Left cardiac atrium (tissue), 4 donors: ENCODE results near the gene DSTN. TPM values are rescaled to one million over a fixed set of nuclear protein-coding genes. Genes with fewer than 3 reads are reported as not detected.
A peak's percentile ranks its signal among the peaks of the same experiment; 100 is the strongest.

Experiments used
- ATAC-seq, 2 donors: fragments of 200-7000 bp; cut with Tn5 transposase; one replicate each; pipeline ENCODE4 v1.9.1; 2020; ENCODE audit warnings: mild to moderate bottlenecking in 2 of 2, moderate library complexity in 2 of 2
- DNase-seq: peaks from one replicate; pipeline ENCODE4 v3.0.0-alpha.2; 2020
- intact Hi-C, 2 donors: fragments of 100-400 bp; cut with DNase I; formaldehyde crosslinking; loops; one replicate each; pipeline versions ENCODE4 v1.14.1 to v1.15.1; 2022 to 2023
- total RNA-seq, 2 donors: library from RNA; stranded (reverse); fragmentation: NEBNext Ultra II Directional; extraction: Animal tissue kit (Norgen Biotek cat#: 25700); gene quantifications; one replicate each; pipeline ENCODE4 v1.2.1, GENCODE V29; 2021
- donor health status: DM: no; HTN: yes; CAD: no.
- donor health status: DM: no; HTN: yes; CAD: no; lungs with severe emphysema.
- donor health status: DM: yes; HTN: yes; CAD: no.
- donor health status: Dilated cardiomyopathy.

The DSTN gene
- total RNA-seq, 2 donors from 2014 or later: 547 to 572 TPM

DNA sequence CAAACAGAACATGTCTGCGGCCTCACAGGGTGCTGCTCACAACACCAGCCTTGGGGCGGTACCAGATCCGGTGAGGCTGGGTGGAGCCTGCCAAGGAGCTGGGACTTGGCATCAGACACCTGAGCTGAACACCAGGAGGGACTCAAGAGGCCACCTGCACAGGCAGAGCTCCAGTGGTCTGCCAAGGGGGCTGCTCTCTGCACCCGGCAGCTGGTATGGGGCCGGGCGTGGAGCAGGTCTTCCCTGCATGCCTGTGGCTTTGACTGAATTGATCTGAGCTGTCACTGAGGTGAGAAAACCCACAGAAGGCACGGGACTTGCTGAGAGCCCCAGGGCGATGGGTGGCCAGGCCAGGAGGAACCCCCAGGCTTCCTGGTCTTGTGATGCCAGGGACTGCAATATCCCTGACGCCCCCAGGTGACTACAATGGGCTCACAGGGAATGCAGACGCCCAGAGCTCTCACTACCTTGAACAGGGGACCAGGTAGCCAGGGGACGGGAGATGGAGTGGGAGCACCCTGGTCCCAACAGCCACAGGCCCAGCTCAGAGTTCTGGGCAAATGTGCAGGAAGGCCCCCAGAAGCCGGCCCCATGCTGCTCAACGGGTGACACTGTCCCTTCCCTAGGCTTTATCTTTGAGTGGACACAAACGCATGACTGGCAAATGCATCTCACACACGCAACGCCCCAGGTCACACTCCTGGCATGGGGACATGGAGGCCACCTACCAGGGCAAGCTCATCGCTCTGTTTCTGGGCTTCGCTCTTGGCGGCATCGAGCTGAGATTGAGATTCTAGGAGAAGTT lies 48.2 kb downstream of the DSTN start:
- DNase-seq (peak; percentile 21), ATAC-seq (no peak)
- intact Hi-C loops: loop anchor here in 1 of 2 donors (5.0 kb wide), 1 partner anchor 81 kb away; no protein-coding TSS in a partner anchor

DNA sequence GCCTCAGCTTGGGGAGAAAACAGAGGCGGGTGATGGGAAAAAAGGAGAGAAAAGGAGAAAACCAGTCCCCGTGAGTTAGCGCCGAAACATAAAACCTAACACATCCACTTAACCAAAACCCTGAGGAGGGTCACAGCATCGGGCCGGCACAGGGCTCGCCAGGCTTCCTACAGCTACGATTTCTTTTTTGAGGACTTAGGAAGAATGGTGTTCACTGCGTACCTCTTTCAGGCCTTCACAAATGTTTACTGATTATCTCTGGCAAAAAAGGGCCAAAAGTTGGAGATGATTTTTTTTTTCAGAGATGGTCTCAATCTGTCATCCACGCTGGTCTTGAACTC lies 48.8 kb downstream of the DSTN start:
- DNase-seq: no peak
- ATAC-seq: no peak
- intact Hi-C loops: loop anchor here in 1 of 2 donors (5.0 kb wide), 1 partner anchor 81 kb away; no protein-coding TSS in a partner anchor

GRCh38 chr20:17619351-17620093 lies 49.6 kb downstream of the DSTN start:
- intact Hi-C loops: loop anchor here in 1 of 2 donors (5.0 kb wide), 1 partner anchor 82 kb away; no protein-coding TSS in a partner anchor
- no peak for DNase-seq
- no peak for ATAC-seq

DNA sequence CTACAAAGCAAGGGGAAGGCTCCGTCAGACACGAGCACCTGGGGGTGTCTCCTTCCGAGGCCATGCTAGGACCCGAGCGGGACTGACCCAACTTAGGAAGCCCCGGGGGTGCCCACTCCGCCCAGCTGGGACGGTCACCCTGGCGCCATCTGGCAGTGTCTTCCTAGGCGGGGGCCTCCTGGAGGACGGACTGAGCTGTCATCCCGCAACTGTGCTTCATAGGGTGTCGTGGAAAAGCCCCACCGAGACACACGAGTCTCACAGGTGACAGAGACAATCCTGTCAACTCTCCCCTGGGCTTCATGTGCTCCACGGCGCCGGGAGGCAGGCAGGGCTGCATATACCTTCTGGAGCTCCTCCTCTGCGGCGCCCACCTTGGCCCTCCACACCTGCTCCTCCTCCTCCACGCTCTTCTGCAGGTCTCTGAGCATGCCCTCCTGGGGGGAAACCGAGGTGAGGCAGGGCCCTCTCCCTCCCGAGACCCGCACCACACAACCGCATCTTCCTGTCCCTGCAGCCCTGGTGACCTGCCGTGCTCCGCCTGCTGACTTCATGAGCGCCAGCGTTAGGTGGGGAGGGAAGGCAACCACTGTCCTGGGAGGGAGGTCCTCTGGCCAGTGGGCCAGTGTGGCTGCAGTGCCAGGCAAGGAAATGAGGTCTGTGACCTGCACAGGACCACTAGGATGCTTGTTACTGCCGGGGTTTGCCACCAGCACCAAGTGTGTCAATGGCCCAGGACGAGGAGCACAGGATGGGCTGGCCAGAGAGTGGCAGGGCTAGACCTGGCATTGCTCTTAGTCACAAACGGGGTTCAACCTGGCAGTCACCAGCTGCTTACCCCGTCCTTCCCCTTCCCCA lies 50.7 kb downstream of the DSTN start:
- intact Hi-C loops: no loop called here
- no peak for ATAC-seq
- peak; percentile 20 for DNase-seq

DNA sequence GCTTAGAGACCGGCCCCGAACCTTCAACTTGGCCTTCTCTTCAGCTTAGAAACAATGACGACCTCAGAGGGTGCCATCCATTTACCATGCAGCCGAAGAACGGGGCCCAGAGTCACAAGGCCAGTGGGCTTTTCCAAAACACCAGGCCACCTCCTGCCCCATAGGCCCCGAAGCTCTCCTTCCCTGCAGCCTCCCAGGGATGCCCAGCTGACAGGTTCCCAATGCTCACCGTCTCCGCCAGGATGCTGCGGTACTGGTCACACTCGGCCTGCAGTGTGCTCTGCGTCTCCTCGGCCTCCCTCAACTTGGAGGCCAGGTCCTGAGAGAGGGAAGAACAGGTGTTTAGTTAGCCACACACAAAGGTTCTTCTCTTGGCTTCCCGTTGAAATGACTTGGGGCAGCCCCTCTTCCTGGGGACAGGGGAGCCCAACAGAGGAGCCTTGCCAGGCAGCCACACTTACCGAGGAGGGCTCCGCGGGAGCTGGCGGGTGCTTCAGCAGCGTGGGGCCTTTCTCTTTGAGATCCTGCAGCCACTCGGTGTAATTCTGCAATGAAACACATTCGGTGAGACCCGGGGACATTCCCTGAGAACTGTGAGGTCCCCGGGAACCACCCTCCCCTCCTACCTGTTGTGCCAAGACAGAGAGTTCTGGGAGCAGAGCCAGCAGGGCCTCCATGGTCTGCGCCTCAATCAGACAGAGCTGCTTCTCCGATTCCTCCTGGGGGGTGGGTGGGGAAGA lies 51.5 kb downstream of the DSTN start:
- intact Hi-C loops: no loop called here
- DNase-seq (no peak), ATAC-seq (no peak)

DNA sequence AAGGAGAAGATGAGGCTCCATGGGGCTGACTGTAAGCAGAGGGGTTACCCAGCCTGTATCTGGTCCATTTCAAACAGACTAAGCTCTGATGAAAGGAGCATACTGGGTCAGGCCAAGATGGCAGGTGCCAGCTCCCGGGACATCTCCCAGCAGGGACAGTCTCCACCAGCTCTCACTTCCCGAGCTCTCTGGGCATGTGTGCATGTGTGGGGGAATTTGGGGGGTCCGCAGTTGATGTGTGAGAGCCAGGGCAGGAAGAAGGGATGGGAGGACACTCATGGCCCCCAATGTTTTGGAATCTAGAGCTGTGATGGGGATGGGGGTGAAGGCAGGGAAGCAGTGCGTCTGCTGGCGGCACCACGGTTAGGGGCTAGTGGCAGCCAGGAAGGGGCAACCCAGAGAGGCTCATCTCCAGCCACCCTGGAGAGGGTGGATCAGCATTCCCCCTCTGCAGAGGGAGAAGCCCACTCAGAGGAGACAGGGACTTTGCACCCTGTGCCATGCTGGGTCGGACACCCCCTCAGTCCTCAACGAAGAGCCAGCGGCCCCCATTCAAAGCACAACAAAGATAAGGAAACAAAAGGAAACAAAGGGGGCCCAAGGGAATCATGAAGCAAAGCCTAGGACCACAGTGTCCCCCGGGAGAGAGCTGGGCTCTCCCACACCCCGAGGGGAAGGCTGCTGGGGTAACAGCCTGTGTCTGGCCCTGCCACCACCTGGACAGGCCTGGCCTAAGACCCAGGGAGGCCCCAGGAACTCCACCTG lies 52.4 kb downstream of the DSTN start:
- DNase-seq (no peak), ATAC-seq (no peak)
- intact Hi-C loops: no loop called here

DNA sequence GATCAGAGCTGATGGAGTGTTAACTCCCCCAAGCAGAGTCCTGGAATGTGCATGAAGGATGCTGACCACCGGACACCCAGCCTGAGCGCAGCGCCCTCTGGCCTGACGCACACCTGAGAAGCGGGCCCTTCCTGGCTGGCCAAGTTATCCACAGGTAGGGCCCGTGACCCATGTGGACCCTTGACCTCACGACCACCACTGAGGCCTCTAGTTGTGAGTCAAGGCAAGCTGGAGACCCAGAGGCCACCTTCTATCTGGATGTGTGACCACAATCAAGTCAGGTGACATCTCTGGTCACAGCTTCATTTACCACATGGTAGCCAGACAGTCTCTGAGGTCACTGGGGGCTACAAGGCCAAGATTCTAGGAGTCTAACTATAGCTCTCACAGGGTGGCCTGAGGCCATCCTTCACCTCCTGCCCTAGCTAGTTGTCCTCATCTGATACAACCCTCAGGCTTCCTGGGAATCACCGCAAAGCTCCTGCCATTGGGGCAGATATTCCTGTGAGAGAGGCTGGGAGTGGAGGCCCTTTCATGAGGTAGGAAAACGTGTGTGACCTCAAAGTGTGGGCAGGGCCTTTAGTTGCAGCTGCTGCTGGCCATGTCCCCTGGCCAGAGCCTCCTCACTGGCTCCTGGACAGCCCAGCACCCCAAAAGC lies 53.1 kb downstream of the DSTN start:
- ATAC-seq (no peak), DNase-seq (no peak)
- intact Hi-C loops: no loop called here

DNA sequence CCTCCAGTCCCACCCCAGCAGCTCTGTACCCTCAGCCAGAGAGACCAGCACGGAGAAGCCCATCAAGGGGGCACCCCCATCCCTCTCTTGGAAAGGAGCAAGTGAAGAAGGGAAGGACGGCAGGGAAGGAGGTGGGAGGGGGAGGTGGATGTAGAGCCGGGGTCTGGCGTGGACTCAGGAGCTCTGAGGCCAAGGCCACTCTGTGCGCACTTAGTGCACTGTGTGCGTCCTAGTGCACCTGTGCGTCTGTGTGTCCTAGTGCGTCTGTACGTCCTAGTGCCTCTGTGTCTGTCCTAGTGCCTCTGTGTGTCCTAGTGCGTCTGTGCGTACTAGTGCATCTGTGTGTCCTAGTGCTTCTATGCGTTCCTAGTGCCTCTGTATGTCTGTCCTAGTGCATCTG lies 54.2 kb downstream of the DSTN start:
- intact Hi-C loops: no loop called here
- DNase-seq: no peak
- ATAC-seq: no peak

GRCh38 chr20:17624551-17625245 lies 54.8 kb downstream of the DSTN start:
- ATAC-seq (no peak), DNase-seq (no peak)
- intact Hi-C loops: no loop called here

DNA sequence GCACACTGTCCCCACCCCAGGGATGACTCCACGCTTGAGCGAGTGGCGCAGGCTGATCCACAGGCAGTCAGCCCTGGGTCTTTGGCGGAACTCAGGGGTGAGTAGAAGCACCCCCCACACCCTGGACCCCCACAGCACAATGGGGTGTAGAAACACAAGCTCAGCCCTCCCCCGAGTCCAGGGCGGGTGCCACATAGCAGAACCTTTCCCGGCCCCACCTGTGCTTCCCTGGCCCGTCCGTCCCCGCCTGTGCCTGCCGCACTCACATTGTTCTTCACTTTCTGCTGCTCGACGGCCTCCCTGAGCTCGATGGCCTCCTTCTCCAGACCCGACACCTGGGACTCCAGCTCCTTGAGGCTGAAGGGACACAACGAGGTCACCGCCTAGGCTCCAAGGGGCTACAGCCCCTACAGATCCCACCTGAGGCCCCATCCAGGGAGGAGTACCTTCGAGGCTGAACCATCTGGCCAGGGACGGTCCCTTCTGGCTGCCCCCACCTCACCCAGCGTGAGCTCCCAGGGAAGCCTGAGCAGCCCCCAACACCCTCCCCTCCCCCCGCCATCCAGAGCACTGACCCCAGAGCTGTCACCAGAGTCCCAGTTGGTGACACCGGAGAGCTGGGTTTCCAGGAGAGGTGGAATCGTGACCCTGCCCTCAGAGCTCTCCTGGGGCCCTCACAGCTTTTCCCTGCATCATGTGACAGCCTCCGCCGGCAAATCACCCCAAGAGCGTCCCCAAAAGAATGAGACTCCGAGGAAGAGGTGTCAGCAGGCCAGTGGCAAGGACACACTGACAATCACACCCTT lies 55.6 kb downstream of the DSTN start:
- ATAC-seq (no peak), DNase-seq (peak; percentile 24)
- intact Hi-C loops: no loop called here

GRCh38 chr20:17626217-17627007 lies 56.5 kb downstream of the DSTN start:
- intact Hi-C loops: no loop called here
- peak; percentile 35 for DNase-seq
- ATAC-seq: peak; percentile 9 to 12

- DNase-seq (peak; percentile 16), ATAC-seq (no peak)
- intact Hi-C loops: no loop called here
Measured at GRCh38 chr20:17627101-17627955, 57.5 kb downstream of the DSTN start.

DNA sequence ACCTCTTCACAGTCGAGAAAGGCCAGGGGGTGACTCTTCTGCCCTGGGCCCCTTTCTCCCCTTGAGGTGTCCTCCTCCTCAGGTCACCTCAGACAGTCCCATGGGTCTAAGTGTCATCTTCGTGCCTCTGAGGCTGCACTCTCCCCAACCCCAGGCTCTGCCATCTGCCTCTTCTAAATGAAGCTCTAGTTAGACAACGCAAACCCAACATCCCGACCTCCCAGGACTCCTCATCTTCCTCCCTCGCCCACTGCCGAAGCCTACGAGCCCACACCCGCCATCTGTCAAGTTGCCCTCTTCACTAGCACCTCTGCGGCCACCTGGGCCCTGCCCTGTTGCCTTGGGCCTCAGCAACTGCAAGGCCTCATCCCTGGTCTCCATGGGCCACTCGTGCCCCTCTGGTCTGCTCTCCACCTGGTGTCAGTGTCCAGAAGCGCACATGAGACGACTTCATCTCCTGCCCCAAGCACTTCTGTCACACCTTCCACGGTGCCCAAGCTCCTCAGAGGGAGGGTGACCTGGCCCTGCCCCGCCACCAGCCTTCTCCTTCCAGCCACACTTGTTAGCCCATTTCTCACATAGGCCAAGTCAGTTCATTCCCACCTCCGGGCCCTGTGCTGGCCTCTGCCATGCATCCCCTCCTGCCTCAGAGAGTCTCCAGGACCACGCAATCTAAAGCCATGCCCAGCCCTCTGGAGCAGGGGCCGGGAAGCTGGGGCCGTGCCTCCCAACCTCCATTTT lies 58.4 kb downstream of the DSTN start:
- intact Hi-C loops: no loop called here
- DNase-seq: peak; percentile 14
- no peak for ATAC-seq

- ATAC-seq (no peak), DNase-seq (peak; percentile 14)
- intact Hi-C loops: no loop called here
Measured at GRCh38 chr20:17629025-17629424, 59.1 kb downstream of the DSTN start.
